Effector memory CD4-positive, alpha-beta T cell (primary cell): ENCODE data around the gene ANKRD12.

Experiments
- DNase-seq, 3 donors: peaks; one replicate each; pipeline ENCODE4 v3.0.0-alpha.2; 2020
- H3K27ac ChIP-seq: 2 replicates; pipeline ENCODE4 v1.7.0; 2013; ENCODE audit warnings: mild to moderate bottlenecking, low read length, moderate library complexity; ENCODE audit not compliant: insufficient read depth, poor library complexity, severe bottlenecking
- H3K27me3 ChIP-seq: replicated peaks from 2 replicates; pipeline ENCODE4 v1.7.0; 2013; ENCODE audit warnings: mild to moderate bottlenecking, low read length; ENCODE audit not compliant: insufficient read depth, control insufficient read depth, poor library complexity, severe bottlenecking
- H3K36me3 ChIP-seq: 2 replicates; pipeline ENCODE4 v1.7.0; 2013; ENCODE audit warnings: mild to moderate bottlenecking, low read length, moderate library complexity; ENCODE audit not compliant: control insufficient read depth, insufficient read depth
- H3K4me1 ChIP-seq: 2 replicates; pipeline ENCODE4 v1.7.0; 2013; ENCODE audit warnings: low read length, mild to moderate bottlenecking; ENCODE audit not compliant: control insufficient read depth, insufficient read depth, poor library complexity, severe bottlenecking
- H3K4me3 ChIP-seq: 2 replicates; pipeline ENCODE4 v1.7.0; 2013; ENCODE audit warnings: low read length, low read depth, mild to moderate bottlenecking; ENCODE audit not compliant: insufficient read depth, poor library complexity, severe bottlenecking
- H3K9me3 ChIP-seq: 2 replicates; pipeline ENCODE4 v1.7.0; 2013; ENCODE audit warnings: mild to moderate bottlenecking, low read length, moderate library complexity; ENCODE audit not compliant: control insufficient read depth

ANKRD12 gene

GRCh38 chr18:9177031-9177430 lies 40.5 kb downstream of the ANKRD12 start:
- H3K4me3 ChIP-seq = no peak overlapping the region
- peaks cover 10% of the 10 kb centered on the region for H3K36me3 ChIP-seq
- peaks cover 11% of the 10 kb centered on the region for H3K4me1 ChIP-seq
- H3K27me3 ChIP-seq = no peaks in the 10 kb centered on the region
- no peak overlapping the region for H3K27ac ChIP-seq
- no peaks in the 10 kb centered on the region for H3K9me3 ChIP-seq
- no peak for DNase-seq

- Histone ChIP-seq H3K4me1 (peaks cover 11% of the 10 kb centered on the region), H3K27ac (no peak overlapping the region), H3K36me3 (peaks cover 12% of the 10 kb centered on the region), H3K27me3 (no peaks in the 10 kb centered on the region), H3K9me3 (no peaks in the 10 kb centered on the region), H3K4me3 (no peak overlapping the region)
- no peak for DNase-seq
Observed at GRCh38 chr18:9177466-9177865, 40.9 kb downstream of the ANKRD12 start.

- H3K27me3 ChIP-seq = no peaks in the 10 kb centered on the region
- H3K9me3 ChIP-seq = no peaks in the 10 kb centered on the region
- no peak for DNase-seq
- peaks cover 11% of the 10 kb centered on the region for H3K4me1 ChIP-seq
- H3K4me3 ChIP-seq = no peak overlapping the region
- no peak overlapping the region for H3K27ac ChIP-seq
- peaks cover 12% of the 10 kb centered on the region for H3K36me3 ChIP-seq
Observed at GRCh38 chr18:9178557-9178956, 42.0 kb downstream of the ANKRD12 start.

- Histone ChIP-seq H3K27ac (no peak overlapping the region), H3K27me3 (no peaks in the 10 kb centered on the region), H3K9me3 (no peaks in the 10 kb centered on the region), H3K4me1 (peaks cover 7% of the 10 kb centered on the region), H3K36me3 (peaks cover 14% of the 10 kb centered on the region), H3K4me3 (no peak overlapping the region)
- no peak for DNase-seq
Observed at GRCh38 chr18:9181275-9181674, 44.7 kb downstream of the ANKRD12 start.

- H3K36me3 ChIP-seq = peaks cover 12% of the 10 kb centered on the region
- no peaks in the 10 kb centered on the region for H3K9me3 ChIP-seq
- peaks cover 7% of the 10 kb centered on the region for H3K4me1 ChIP-seq
- no peak for DNase-seq
- no peaks in the 10 kb centered on the region for H3K27me3 ChIP-seq
- H3K4me3 ChIP-seq = no peak overlapping the region
- H3K27ac ChIP-seq = peak overlapping the region; percentile 12
Observed at GRCh38 chr18:9182852-9183399, 46.3 kb downstream of the ANKRD12 start.

GRCh38 chr18:9184998-9185613 lies 48.5 kb downstream of the ANKRD12 start:
- H3K27me3 ChIP-seq = no peaks in the 10 kb centered on the region
- H3K27ac ChIP-seq = peak overlapping the region; percentile 43
- peaks cover 7% of the 10 kb centered on the region for H3K4me1 ChIP-seq
- DNase-seq = no peak
- no peaks in the 10 kb centered on the region for H3K9me3 ChIP-seq
- peaks cover 21% of the 10 kb centered on the region for H3K36me3 ChIP-seq
- peak overlapping the region; percentile 2 for H3K4me3 ChIP-seq

GRCh38 chr18:9188359-9189231 lies 52.0 kb downstream of the ANKRD12 start:
- DNase-seq = no peak
- Histone ChIP-seq H3K27me3 (no peaks in the 10 kb centered on the region), H3K4me1 (peaks cover 4% of the 10 kb centered on the region), H3K4me3 (no peak overlapping the region), H3K36me3 (peaks cover 19% of the 10 kb centered on the region), H3K9me3 (no peaks in the 10 kb centered on the region), H3K27ac (no peak overlapping the region)

GRCh38 chr18:9189491-9189890 lies 52.9 kb downstream of the ANKRD12 start:
- H3K4me1 ChIP-seq = peaks cover 4% of the 10 kb centered on the region
- H3K27me3 ChIP-seq = no peaks in the 10 kb centered on the region
- H3K36me3 ChIP-seq = peaks cover 16% of the 10 kb centered on the region
- no peak overlapping the region for H3K27ac ChIP-seq
- DNase-seq = no peak
- H3K4me3 ChIP-seq = no peak overlapping the region
- H3K9me3 ChIP-seq = no peaks in the 10 kb centered on the region

- Histone ChIP-seq H3K9me3 (no peaks in the 10 kb centered on the region), H3K27ac (no peak overlapping the region), H3K36me3 (peaks cover 34% of the 10 kb centered on the region), H3K4me3 (no peak overlapping the region), H3K27me3 (no peaks in the 10 kb centered on the region), H3K4me1 (no peaks in the 10 kb centered on the region)
- DNase-seq = no peak
Observed at GRCh38 chr18:9191658-9192256, 55.2 kb downstream of the ANKRD12 start.

- DNase-seq = no peak
- peaks cover 33% of the 10 kb centered on the region for H3K36me3 ChIP-seq
Observed at GRCh38 chr18:9193031-9193430, 56.5 kb downstream of the ANKRD12 start.

More at GRCh38 chr18:9193031-9193430, 56.5 kb downstream of the ANKRD12 start:
- H3K27me3 ChIP-seq = no peaks in the 10 kb centered on the region
- H3K9me3 ChIP-seq = no peaks in the 10 kb centered on the region
- H3K4me1 ChIP-seq = no peaks in the 10 kb centered on the region
- H3K4me3 ChIP-seq = no peak overlapping the region
- no peak overlapping the region for H3K27ac ChIP-seq
